CD4-positive, alpha-beta T cell treated with Interleukin-6 at 100 ng/mL for 8 hours (primary cell): ENCODE measurements around the gene MYOM1.
"Not testable (repeated sequence)": the region's sequence is repeated elsewhere in the genome, so short reads cannot be mapped to it uniquely, and the experiment has no call there.

Experiments
- DNase-seq: peaks from one replicate; pipeline ENCODE4 v3.0.0-alpha.2; 2020; ENCODE audit warnings: mixed read lengths, low spot score

The MYOM1 gene

DNA sequence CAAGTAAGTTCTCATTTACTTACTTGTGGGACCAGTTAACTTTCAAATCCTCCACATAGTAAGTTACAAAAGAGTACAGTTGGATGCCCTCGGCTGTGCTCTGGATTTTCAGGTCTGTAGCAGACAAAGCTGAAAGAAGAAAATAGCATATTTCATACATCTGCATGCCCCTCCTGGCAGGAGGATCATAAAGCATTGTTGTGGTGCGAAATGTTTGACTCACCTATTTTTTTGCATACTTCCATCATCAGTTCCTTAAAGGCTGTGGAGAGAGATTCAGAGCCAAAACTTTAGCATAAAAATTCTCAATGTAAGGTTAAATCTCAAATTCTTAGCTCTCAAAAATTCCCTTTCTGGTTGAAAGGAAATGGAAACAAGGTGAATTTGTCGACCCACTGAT, 136.0 kb downstream of the MYOM1 start:
- no peak for DNase-seq

DNA sequence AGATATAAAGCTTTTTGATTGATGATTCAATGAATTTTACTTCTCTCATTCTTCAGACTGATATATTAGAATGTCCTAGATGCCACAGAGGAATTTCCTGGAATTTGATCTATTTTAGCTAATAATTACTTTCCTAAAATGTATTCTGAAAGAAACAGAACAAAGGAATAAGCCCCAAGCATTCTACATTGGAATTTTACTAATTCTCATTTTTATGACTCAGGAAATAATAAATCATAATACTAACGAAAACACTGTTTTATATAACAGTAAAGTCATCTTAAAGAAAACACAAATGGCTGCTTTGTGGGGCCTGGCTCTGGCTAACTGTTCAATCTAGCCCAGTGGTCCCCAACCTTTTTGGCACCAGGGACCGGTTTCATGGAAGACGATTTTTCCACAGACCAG, 138.2 kb downstream of the MYOM1 start:
- no peak for DNase-seq

DNA sequence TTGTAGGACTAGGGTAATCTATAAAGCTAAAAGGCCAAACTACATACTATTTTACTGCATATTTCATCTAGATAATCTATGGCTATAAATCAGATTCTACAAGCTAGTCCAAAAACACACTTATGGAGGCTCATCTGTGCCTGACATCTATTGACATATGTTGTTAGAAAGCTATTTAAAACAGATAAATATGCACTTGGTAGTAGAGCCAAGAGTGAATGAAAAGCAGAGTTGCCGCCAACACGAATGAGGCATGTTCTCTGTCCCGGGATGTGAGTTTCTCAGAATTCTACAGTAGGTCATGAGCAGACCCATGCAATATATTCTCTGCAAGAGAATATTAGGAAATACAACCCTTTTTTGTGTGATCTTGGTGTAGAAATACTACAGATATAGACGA, 140.1 kb downstream of the MYOM1 start:
- DNase-seq = no peak

GRCh38 chr18:3075491-3075890, 144.3 kb downstream of the MYOM1 start:
- DNase-seq = no peak

DNA sequence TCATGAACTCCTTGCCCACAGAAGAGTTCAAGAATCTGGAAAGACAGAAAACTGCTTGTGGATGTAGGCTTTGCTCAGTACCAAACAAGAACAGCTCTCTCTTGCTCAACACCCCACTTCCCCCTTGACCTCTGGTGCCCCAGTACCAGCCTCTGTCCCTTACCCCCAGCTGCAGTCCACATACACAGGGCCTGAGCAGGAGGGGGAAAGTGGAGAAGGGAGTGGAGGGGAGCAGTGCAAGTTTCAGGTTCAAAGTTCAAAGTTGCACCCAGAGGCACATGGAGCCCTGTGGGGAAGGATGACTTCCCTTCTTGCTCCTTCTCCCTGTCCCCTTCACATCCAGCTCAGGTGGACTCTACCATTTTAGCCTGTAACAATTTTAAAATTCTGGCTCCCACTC, 145.7 kb downstream of the MYOM1 start:
- DNase-seq = no peak

- not testable (repeated sequence) for DNase-seq
These were observed 146.4 kb downstream of the MYOM1 start for GRCh38 chr18:3073353-3073752.

GRCh38 chr18:3071676-3072075, 148.1 kb downstream of the MYOM1 start:
- no peak for DNase-seq

DNA sequence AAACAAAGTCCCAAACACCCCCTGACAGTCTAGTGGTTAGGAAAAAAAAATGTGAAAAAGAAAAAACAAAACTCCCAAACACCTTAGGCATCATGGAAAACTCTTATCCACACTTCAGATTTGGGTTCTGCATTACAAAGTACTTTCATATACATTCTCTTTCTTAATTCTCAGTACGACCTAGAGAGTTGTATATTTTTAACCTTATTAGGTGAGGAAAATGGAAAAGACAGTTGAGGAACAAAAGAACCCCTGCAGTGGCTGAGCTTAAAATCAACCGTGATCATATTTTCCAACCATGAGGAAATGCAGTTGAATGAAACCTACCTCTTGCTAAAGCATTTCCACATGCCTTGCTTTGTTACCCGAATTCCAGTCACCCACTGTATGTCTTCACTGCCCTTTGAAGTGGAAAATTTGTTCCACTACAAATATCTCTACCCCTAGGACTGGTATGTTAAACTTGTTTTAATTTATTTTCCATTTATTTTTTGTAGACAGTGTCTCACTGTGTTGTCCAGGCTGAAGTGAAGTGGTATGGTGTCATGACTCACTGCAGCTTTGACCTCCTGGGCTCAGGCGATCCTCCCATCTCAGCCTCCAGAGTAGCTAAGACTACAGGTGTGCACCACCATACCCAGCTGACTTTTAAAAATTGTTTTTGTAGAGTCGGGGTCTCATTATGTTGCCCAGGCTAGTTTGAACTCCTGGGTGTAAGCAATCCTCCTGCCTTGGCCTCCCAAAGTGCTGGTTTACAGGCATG, 149.9 kb downstream of the MYOM1 start:
- no peak for DNase-seq

DNA sequence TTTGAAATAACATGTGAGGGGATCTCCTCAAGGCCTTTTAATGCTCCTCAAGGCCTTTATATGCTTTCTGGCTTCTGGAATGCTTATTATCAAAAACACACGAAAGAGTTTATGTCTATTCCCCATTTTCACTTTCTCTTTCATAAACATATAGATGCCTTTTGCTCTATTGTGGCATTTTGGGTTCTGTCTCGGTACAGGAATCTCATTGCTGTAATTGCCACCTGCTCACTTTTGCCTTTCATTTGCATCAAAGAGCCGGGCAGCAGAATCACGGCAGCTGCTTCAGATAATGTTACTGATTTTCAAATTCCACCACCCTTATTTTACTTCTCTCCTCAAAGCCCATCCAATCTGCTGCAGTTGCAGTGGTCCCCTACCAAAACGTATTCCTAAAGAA, 152.0 kb downstream of the MYOM1 start:
- DNase-seq = no peak

DNA sequence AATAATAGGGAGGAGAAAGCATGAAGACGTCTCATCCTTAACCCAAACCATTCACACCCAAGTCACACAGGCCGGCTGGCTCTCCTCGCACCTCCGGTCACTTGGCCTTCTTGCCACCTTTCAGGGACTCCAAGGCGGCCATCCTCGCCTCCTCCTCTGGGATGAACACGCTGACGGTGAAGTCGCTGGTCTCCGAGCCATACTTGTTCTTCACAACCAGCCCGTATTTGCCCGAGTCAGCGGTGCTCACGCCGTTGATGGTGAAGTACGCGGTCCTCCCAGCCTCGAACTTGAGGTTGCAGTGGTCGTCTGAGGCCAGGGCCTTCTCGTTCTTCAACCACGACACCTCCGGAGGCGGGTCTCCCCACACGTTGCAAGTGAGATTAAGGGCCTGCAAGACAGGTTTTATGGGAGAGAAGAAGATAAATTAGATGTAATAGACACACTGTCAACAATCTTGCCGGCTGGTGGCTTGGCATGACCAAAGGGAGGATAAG, 152.6 kb downstream of the MYOM1 start:
- DNase-seq = no peak

DNA sequence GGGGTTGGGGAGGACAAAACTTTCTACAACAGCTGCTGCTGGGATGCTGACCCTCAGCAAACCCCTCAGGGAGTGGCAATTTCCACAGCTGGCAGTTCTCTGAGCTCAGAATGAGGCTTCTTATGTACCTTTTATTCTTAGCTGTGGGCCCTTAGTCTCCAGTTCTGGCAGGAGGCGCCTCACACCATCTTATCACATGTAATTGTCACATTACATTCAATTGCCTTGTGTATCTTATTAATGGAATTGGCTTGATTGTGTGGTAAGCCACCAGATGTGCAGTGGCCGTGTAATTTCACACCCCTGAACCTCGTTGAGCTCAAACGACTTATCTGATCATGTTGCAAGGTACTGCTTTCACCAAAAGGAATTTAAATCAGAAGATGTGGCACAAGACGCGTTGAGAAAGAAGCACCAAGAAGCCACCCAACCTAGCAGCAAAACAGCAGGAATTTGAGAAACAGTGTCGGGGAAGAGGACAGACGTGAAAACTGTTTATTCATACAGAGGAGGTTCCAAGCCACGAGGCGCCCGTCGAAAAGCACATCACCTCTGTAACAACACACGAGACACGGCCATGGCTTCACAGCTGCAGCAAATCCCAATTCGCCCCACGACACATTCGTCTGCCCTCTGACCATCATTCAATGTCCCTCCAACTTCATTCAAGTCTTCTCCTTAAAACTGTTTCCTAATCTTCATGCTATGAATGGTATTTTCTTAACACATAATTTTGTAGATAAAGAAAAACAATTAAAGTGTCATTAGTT, 153.2 kb downstream of the MYOM1 start:
- DNase-seq = no peak

GRCh38 chr18:3063766-3064165, 156.0 kb downstream of the MYOM1 start:
- DNase-seq = not testable (repeated sequence)

DNA sequence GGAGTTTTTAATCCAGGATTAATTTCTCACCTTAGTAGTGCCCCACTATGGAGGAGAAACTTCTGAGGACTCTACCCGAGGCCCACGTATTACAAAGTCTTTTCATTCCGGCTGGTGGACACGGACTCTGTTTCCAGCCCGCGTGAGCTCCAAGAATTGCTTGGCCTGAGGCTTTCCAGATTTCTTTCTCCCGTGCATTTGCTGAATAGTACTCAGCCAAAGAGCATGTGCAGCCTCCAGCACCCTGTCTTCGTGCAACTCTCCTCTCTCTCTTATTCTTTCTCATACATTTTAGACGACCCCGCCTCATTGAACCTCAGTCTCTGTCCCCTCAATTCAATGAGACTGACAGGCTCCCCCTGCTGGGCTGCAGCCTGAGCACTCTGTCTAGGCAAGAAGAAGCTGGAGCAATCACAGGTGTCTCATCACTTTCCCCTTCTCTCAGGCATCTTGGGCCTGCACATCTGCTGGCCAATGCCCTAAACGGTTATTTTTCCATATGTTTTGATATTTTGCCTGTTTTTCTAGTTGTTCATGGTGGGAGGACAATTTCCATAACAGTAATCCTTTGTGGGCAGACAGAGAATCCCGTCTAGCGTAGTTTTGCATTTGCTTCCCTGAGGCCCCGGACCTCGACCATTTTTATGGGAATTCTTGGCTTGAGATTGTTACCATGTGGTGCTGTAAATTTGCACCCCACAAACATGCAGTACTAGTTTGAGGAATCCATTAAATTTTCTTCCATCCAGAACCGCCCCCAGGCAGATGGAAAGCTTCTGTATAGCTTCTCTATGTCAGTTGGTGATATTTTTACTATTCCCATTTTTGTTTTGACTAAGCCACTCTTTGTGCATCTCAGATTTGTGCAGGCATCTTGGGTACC, 156.7 kb downstream of the MYOM1 start:
- peak; percentile 79 for DNase-seq

- DNase-seq = peak; percentile 56
These were observed 158.0 kb downstream of the MYOM1 start for GRCh38 chr18:3061581-3062312.

DNA sequence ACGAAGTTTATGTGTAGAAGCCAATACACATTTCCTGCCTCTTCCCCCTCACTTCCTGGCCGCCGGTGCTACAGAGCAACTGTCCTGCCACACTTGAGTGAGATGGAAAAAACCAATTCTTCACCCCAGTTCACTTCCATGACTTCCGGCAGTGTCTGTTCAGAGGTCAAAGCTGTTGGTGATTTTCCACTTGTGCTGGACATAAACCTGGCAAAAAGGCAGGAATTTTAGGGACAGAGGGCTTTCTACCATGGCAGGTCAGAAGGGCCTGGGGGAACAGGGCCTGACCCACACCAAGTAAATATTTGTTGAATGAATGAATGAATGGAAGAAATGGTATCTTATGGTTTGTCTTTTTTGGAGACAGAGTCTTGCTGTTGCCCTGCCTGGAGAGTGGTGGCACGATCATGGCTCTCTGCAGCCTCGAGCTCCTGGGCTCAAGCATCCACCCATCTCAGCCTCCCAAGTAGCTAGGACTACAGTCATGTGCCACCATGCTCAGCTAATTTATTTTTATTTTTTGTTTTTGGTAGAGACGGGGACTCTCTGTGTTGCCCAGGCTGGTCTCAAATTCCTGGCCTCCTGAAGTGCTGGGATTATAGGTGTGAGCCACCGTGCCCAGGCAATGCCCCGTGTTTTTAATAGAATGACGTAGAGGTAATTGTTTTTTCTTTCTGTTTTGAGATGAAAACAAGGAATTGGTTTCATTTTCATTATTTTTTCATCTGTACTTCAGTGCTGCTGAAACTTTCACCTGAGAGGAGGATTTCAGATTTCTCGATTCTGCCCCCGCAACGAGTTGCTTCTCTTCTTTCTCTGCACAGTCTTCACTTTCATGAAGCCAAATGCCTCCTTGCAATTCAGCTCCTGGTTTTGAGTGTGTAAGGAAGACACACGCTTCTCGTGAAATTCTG, 158.8 kb downstream of the MYOM1 start:
- DNase-seq = peak; percentile 55

- peak; percentile 55 for DNase-seq
These were observed 160.5 kb downstream of the MYOM1 start for GRCh38 chr18:3059272-3059671.

- peak; percentile 54 for DNase-seq
These were observed 161.2 kb downstream of the MYOM1 start for GRCh38 chr18:3058328-3059191.

GRCh38 chr18:3057526-3057925, 162.2 kb downstream of the MYOM1 start:
- no peak for DNase-seq

DNA sequence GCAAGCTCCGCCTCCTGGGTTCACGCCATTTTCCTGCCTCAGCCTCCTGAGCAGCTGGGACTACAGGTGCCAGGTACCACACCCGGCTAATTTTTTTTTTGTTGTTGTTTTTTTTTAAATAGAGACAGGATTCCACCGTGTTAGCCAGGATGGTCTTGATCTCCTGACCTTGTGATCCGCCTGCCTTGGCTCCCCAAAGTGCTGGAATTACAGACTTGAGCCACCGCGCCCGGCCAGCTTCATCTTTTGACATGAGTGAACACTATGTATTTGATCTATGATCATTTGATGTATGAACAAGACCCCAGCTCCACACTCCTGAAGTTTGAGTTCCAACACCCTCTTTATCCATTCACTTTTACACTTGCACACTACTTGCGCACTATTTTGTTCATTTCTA, 163.5 kb downstream of the MYOM1 start:
- DNase-seq = no peak

- no peak for DNase-seq
These were observed 164.0 kb downstream of the MYOM1 start for GRCh38 chr18:3055816-3056215.
